ENCODE data around the gene RPL6.
"Not testable (repeated sequence)": the region's sequence is repeated elsewhere in the genome, so short reads cannot be mapped to it uniquely, and the experiment has no call there.

RPL6 gene

DNA sequence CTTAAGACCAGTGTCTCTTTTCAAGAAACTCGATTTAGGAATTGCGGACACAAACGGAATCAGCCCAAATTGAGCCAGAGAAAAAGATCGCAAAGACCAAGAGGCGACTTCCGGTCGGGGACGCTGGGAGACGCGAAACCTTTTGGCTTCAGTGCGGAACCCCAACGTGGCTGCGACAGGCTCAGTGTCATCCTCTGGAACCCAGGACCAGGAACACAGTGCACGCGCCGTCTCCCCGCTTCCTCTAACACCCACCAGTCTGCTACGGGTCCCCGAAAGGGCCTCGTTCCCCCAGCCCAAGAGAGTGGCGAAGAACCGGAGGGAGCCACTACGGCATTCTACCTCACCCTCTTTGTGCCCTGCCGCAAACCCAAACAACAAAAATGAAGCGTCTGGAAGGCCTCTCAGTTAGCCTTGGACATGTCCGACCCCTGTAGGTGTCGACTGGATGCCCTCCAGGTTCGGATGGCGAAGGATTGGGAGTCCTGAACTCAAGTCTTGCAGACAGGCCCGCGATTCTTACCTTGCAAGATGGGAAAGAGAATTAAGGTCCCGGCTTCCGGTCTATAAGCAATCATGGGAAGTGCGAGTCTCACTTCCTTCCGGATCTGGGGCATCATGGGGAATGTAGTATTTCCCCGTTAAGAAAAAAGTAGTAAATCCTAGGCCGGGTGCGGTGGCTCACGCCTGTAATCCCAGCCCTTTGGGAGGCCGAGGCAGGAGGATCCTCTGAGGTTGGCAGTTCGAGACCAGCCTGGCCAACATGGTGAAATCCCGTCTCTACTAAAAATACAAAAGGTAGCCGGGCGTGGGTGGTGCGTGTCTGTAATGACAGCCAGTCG is at the start of gene RPL6:
RPL6 (minus strand) TSS at position 542 of the 842 bp plus-strand sequence. CDS start 949 bp downstream, outside the sequence.
- peak; percentile 59 for DNase-seq (ENCODE audit: low read depth)

DNA sequence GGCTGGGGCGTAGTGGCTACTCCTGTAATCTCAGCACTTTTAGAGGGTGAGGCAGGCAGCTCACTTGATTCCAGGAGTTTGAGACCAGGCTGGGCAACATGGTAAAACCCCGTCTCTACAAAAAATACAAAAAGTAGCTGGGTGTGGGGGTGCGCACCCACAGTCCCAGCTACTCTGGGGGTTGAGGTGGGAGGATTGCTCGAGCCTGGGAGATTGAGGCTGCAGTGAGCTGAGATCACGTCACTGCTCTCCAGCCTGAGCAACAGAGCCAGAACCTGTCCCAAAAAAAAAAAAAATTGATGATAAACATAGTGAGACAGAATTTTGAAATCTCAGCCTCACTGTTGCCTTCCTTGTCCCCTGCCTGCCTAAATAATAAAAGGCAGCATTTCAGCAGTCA is 49.3 kb upstream of the RPL6 start:
- no peak for DNase-seq (ENCODE audit: low read depth)

GRCh38 chr12:112458330-112458729 is 48.9 kb upstream of the RPL6 start:
- DNase-seq (ENCODE audit: low read depth) = no peak

DNA sequence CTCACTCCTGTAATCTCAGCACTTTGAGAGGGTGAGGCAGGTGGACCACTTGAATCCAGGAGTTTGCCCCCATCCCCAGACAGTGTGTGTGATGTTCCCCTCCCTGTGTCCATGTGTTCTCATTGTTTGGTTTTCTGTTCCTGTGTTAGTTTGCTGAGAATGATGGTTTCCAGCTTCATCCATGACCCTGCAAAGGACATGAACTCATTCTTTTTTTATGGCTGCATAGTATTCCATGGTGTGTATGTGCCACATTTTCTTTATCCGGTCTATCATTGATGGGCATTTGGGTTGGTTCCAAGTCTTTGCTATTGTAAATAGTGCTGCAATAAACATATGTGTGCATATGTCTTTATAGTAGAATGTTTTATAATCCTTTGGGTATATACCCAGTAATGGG is 47.7 kb upstream of the RPL6 start:
- DNase-seq (ENCODE audit: low read depth) = not testable (repeated sequence)

GRCh38 chr12:112456029-112456428 is 46.6 kb upstream of the RPL6 start:
- no peak for DNase-seq (ENCODE audit: low read depth)

DNA sequence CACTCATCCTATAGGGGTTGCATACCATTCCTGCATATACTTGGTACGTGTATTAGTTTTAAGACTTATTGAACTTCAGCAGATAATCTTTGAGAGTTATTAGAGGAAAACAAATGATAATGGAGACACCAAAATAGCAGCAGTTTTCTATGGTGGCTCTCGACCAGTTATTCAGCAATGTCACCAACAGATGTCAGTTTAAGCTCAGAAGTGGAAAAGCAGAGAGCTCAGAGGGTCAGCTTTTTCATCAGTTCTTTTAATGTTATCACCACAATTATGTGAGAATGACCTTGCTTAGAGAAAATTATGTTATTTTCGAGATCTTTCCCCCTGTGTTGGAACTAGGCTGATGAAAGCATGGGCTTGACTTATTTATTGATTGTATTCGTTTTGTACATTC is 41.3 kb upstream of the RPL6 start:
- no peak for DNase-seq (ENCODE audit: low read depth)

DNA sequence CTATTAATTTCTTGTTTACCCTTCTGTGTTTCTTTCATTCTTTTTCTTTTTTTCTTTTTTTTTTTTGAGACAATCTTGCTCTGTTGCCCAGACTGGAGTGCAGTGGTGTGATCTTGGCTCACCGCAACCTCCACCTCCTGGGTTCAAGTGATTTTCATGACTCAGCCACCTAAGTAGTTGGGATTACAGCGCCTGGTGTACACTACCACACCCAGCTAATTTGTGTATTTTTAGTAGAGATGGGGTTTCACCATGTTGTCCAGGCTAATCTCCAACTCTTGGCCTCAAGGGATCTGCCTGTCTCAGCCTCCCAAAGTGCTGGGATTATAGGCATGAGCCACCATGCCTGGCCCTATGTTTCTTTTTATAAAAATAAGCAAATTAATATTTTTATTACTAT is 38.8 kb upstream of the RPL6 start:
- DNase-seq (ENCODE audit: low read depth) = not testable (repeated sequence)

DNA sequence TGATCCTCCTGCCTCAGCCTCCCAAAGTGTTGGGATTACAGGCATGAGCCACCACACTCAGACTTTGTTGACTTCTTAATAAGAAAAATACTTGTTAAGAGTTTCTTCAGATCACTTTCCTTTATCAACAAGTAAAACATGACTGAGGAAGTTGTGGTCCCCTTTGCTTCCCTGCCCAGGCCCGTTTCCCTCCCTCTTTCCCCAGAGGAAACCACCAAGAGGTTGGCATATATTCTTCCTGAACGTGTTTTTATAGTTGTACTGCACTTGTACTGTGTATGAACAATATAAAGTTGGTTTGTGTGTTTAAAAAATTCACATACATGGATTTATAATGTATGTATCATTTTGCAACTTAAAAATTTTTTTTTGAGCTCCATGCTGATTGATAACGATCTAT is 37.7 kb upstream of the RPL6 start:
- no peak for DNase-seq (ENCODE audit: low read depth)

- DNase-seq (ENCODE audit: low read depth) = no peak
These were observed 36.8 kb upstream of the RPL6 start for GRCh38 chr12:112446008-112446725.

DNA sequence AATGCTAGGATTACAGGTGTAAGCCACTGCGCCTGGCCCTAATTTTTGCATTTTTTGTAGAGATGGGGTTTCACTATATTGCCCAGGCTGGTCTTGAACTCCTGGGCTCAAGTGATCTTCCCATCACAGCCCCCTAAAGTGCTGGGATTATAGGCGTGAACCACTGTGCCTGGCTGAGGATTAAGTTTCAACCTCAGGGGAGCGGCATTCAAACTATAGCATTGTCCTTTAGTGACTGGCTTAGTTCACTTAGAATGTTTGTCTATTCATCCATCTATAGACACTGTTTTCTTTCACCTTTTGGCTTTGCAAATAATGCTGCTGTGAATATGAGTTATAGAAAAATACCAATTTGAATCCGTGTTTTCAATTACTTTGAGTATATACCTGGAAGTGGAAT is 34.5 kb upstream of the RPL6 start:
- no peak for DNase-seq (ENCODE audit: low read depth)

GRCh38 chr12:112440653-112441052 is 31.2 kb upstream of the RPL6 start:
- not testable (repeated sequence) for DNase-seq (ENCODE audit: low read depth)

DNA sequence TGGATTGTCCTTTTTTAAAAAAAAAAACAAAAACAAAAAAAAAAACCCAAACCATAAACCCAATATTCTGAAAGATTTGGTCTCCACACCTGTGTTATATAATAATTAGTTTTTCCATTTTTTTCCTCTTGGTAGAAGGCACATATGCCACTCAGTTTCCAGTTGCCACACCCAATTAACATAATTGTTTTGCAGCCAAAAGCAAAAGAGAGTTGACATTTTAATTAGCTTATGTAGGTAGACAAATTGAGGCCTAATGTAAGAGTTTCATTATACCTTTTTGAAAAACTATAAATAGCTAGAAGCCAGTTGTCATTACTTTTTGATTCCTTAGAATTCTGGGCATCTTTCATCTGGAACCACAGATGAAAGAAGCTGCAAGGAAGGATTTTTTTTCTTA is 30.4 kb upstream of the RPL6 start:
- DNase-seq (ENCODE audit: low read depth) = no peak

DNA sequence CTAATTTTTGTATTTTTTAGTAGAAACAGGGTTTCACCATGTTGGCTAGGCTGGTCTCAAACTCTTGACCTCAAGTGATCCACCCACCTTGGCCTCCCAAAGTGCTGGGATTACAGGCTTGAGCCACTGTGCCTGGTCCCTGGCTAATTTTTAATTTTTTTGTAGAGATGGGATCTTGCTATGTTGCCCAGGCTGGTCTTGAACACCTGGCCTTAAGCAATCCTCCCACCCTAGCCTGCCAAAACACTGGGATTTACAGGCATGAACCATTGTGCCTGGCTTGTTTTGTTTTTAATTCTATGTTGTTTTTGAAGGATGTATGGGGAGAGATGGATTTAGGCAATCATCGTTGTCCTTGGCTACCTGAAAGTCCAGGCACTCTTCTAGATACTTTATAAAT is 29.2 kb upstream of the RPL6 start:
- not testable (repeated sequence) for DNase-seq (ENCODE audit: low read depth)

DNA sequence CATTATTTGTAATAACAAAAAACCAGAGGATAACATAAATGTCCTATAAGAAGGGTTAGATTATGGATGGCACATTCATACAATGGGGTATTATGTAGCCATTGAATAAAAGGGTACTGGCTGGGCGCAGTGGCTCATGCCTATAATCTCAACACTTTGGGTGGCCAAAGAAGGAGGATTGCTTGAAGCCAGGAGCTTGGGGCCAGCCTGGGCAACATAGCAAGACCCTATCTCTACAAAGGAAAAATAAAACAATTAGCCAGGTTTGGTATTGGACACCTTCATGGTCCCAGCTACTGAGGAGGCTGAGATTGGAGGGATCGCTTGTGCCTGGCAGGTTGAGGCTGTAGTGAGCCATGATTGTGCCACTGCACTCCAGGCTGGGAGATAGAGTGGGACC is 24.1 kb upstream of the RPL6 start:
- no peak for DNase-seq (ENCODE audit: low read depth)

- no peak for DNase-seq (ENCODE audit: low read depth)
These were observed 22.6 kb upstream of the RPL6 start for GRCh38 chr12:112431965-112432364.

GRCh38 chr12:112430929-112431328 is 21.5 kb upstream of the RPL6 start:
- no peak for DNase-seq (ENCODE audit: low read depth)

DNA sequence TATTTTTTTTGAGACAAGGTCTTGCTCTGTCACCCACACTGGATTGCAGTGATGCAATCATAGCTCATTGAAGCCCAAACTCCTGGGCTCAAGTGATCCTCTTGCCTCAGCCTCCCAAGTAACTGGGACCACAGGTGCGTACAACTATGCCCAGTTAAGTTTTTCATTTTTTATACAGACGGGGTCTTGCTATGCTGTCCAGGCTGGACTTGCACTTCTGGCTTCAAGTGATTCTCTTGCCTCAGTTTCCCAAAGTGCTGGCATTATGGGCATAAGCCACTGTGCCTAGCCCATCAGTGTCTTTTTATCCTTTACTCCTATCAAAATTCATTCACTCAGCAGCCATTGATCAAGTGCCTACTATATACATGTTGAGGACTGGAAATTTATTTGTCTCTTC is 18.4 kb upstream of the RPL6 start:
- DNase-seq (ENCODE audit: low read depth) = no peak

- no peak for DNase-seq (ENCODE audit: low read depth)
These were observed 16.4 kb upstream of the RPL6 start for GRCh38 chr12:112425582-112426382.

DNA sequence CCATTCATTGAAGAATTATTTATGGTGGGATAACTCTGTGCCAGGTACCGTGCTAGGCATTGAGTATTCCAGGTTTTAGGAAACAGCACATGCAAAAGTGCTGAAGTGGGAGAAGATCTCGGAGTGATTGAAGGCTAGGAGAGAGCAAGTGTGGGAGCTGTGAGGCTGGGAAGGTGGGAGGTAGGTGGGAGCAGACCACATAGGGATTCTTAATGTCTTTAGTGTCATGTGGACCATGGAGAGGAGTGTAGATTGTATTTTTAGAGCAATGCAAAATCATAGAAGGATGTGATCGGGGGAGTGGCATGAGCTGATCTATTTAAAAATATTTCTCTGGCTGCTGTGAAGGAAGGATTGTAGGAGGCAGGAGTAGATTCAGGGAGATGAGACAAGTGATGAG is 14.7 kb upstream of the RPL6 start:
- no peak for DNase-seq (ENCODE audit: low read depth)

DNA sequence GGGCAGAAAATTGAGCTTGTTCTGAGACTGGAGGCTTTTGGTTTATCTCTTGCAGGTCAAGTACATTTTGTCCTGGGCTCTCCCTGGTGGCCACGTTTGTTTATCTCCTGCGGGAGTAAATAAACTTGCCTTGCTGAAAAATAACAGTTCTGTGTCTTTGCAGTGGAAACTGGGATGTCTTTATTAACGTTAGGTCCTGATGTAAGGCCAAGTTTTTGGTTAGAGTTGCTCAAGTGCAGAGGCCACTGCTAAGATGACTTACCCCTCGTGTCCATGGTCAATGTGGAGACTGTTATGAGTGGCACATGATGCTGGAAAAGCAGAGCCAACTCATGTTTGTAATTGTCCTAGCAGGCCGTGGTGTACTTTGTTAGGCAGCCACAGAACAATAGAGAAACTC is 13.1 kb upstream of the RPL6 start:
- DNase-seq (ENCODE audit: low read depth) = no peak

GRCh38 chr12:112421363-112421762 is 12.0 kb upstream of the RPL6 start:
- no peak for DNase-seq (ENCODE audit: low read depth)

DNA sequence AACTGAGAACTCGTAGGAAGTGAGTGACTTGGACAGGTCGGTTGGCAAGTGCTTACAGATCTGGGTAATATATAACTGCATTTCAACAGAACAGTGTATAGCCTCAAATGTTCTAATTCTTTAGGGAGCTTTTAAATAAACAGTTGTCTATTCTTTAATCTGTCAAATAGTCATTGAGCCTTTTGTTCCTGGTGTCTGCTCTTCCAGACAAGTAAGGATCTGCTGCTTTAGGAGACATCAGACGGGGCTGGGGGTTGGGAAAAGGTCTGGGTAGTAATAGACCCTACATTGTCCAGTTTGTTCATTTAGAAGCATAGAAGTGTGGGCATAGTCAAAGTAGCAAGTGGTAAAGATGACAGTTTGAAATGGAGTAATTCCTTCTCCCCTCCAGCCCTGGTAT is 11.3 kb upstream of the RPL6 start:
- DNase-seq (ENCODE audit: low read depth) = no peak

All from stimulated activated CD8-positive, alpha-beta memory T cell treated with anti-CD3 and anti-CD28 coated beads, Interleukin-4, amount 100 ng/mL, for 24 hours (primary cell).